ENCODE results near the gene CERK.

DNA sequence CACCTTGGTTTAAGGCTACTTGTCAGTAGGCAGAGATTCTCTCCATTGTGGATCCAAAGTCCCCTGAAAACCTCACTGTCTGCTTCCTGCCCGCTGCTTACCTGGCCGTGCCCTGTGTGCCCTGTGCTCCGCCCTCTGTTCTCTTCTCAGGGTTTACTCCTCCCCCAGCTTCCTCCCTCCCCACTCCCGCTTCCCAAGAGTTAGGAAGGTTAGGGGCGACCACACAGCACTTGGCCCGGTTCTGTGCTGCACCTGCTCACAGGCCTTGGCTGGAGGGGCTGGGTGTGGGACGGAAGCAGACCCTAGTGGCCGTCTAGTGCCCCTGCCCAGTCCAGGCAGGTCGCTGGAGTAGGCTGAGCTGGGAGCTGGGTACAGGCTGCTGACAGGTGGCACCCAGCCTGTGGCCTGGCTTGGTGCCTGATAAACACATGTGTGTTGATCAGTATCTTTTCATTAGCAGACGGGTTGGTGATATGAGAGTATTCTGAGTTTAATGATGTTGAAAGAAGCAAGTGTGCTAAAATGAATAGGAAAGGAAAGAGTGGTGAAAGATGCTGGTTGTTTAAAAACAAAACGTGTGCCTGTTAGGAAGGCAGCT is 77.3 kb downstream of the CERK start:
- TF ChIP-seq, protein P1, sequence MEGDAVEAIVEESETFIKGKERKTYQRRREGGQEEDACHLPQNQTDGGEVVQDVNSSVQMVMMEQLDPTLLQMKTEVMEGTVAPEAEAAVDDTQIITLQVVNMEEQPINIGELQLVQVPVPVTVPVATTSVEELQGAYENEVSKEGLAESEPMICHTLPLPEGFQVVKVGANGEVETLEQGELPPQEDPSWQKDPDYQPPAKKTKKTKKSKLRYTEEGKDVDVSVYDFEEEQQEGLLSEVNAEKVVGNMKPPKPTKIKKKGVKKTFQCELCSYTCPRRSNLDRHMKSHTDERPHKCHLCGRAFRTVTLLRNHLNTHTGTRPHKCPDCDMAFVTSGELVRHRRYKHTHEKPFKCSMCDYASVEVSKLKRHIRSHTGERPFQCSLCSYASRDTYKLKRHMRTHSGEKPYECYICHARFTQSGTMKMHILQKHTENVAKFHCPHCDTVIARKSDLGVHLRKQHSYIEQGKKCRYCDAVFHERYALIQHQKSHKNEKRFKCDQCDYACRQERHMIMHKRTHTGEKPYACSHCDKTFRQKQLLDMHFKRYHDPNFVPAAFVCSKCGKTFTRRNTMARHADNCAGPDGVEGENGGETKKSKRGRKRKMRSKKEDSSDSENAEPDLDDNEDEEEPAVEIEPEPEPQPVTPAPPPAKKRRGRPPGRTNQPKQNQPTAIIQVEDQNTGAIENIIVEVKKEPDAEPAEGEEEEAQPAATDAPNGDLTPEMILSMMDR (IDR thresholded peaks at IDR 0.05), result no peak
- no peak for TF ChIP-seq POLR2A (IDR thresholded peaks at IDR 0.05)
